GM06990 (cell line): Measurements from ENCODE around the gene DIO3.

Source experiments
- DNase-seq: peaks from one replicate; pipeline ENCODE4 v3.0.0-alpha.2; 2011; ENCODE audit not compliant: insufficient read length; ENCODE audit errors: extremely low read depth
- H3K27me3 ChIP-seq: replicated peaks from 2 replicates; pipeline ENCODE4 v1.6.0; 2011; ENCODE audit warnings: low read length; ENCODE audit not compliant: control insufficient read depth, insufficient read depth
- H3K36me3 ChIP-seq: 2 replicates; pipeline ENCODE4 v1.5.1; 2011; ENCODE audit warnings: low read length; ENCODE audit not compliant: control insufficient read depth, insufficient read depth
- H3K4me3 ChIP-seq: replicated peaks from 2 replicates; pipeline ENCODE4 v1.5.1; 2011; ENCODE audit warnings: low read depth, mild to moderate bottlenecking, control low read depth, low read length
- TF ChIP-seq, protein P1 (sequence below): IDR thresholded peaks from 2 replicates; pipeline ENCODE4 v1.5.1; 2011; ENCODE audit warnings: low read length, control low read depth, mild to moderate bottlenecking, inconsistent platforms; ENCODE audit not compliant: insufficient read depth, poor library complexity, severe bottlenecking

Gene DIO3

GRCh38 chr14:101562659-101563351 lies 1.5 kb downstream of the DIO3 start:
- Histone ChIP-seq H3K36me3 (no peaks in the 10 kb centered on the region), H3K4me3 (no peak overlapping the region), H3K27me3 (no peaks in the 10 kb centered on the region)
- no peak for DNase-seq
- TF ChIP-seq, protein P1, sequence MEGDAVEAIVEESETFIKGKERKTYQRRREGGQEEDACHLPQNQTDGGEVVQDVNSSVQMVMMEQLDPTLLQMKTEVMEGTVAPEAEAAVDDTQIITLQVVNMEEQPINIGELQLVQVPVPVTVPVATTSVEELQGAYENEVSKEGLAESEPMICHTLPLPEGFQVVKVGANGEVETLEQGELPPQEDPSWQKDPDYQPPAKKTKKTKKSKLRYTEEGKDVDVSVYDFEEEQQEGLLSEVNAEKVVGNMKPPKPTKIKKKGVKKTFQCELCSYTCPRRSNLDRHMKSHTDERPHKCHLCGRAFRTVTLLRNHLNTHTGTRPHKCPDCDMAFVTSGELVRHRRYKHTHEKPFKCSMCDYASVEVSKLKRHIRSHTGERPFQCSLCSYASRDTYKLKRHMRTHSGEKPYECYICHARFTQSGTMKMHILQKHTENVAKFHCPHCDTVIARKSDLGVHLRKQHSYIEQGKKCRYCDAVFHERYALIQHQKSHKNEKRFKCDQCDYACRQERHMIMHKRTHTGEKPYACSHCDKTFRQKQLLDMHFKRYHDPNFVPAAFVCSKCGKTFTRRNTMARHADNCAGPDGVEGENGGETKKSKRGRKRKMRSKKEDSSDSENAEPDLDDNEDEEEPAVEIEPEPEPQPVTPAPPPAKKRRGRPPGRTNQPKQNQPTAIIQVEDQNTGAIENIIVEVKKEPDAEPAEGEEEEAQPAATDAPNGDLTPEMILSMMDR, result no peak

GRCh38 chr14:101563352-101563653 lies 2.0 kb downstream of the DIO3 start:
- H3K4me3 ChIP-seq, result no peak overlapping the region

GRCh38 chr14:101563654-101564443 lies 2.6 kb downstream of the DIO3 start:
- H3K4me3 ChIP-seq, result no peak overlapping the region
- no peaks in the 10 kb centered on the region for H3K27me3 ChIP-seq
- no peak for DNase-seq
- H3K36me3 ChIP-seq, result no peaks in the 10 kb centered on the region
- TF ChIP-seq, protein P1, result no peak

More at GRCh38 chr14:101563352-101563653, 2.0 kb downstream of the DIO3 start:
- Histone ChIP-seq H3K27me3 (no peaks in the 10 kb centered on the region), H3K36me3 (no peaks in the 10 kb centered on the region)
- DNase-seq, result no peak
- TF ChIP-seq, protein P1, result no peak

- no peak overlapping the region for H3K4me3 ChIP-seq
- H3K36me3 ChIP-seq, result no peaks in the 10 kb centered on the region
- no peaks in the 10 kb centered on the region for H3K27me3 ChIP-seq
- no peak for DNase-seq
- TF ChIP-seq, protein P1, result no peak
Measured at GRCh38 chr14:101564444-101564776, 3.1 kb downstream of the DIO3 start.

- no peaks in the 10 kb centered on the region for H3K36me3 ChIP-seq
- H3K4me3 ChIP-seq, result no peak overlapping the region
- H3K27me3 ChIP-seq, result no peaks in the 10 kb centered on the region
- DNase-seq, result no peak
- TF ChIP-seq, protein P1, result no peak
Measured at GRCh38 chr14:101564819-101565698, 3.8 kb downstream of the DIO3 start.
